GM18858 (cell line): ENCODE data around the gene AQP3.
"Not testable (repeated sequence)": the region's sequence is repeated elsewhere in the genome, so short reads cannot be mapped to it uniquely, and the experiment has no call there.

Source experiments
- ATAC-seq: cut with Tn5 transposase; IDR thresholded peaks from one replicate; pipeline ENCODE4 v1.9.1; 2021; ENCODE audit not compliant: unreplicated experiment

Gene AQP3

GRCh38 chr9:33418090-33418489 is 29.3 kb downstream of the AQP3 start:
- no peak for ATAC-seq

- ATAC-seq = no peak
Observed at GRCh38 chr9:33416996-33417395, 30.4 kb downstream of the AQP3 start.

GRCh38 chr9:33415501-33416038 is 31.8 kb downstream of the AQP3 start:
- peak; percentile 51 for ATAC-seq

- ATAC-seq = no peak
Observed at GRCh38 chr9:33414889-33415500, 32.4 kb downstream of the AQP3 start.

GRCh38 chr9:33414268-33414667 is 33.1 kb downstream of the AQP3 start:
- ATAC-seq = no peak

GRCh38 chr9:33408087-33408486 is 39.3 kb downstream of the AQP3 start:
- ATAC-seq = no peak

GRCh38 chr9:33407061-33407460 is 40.3 kb downstream of the AQP3 start:
- ATAC-seq = no peak

- no peak for ATAC-seq
Observed at GRCh38 chr9:33404788-33405362, 42.5 kb downstream of the AQP3 start.

GRCh38 chr9:33403941-33404787 is 43.2 kb downstream of the AQP3 start:
- ATAC-seq = no peak

GRCh38 chr9:33402371-33402770 is 45.0 kb downstream of the AQP3 start, which contains the start of gene AQP7:
Gene AQP7 (minus strand): TSS chr9:33402568. CDS start chr9:33401262, 1,306 bp downstream.
- not testable (repeated sequence) for ATAC-seq

- not testable (repeated sequence) for ATAC-seq
Observed at GRCh38 chr9:33401809-33402208, 45.6 kb downstream of the AQP3 start.

- ATAC-seq = not testable (repeated sequence)
Observed at GRCh38 chr9:33399047-33399446, 48.3 kb downstream of the AQP3 start.

GRCh38 chr9:33397801-33398200 is 49.6 kb downstream of the AQP3 start:
- ATAC-seq = not testable (repeated sequence)

GRCh38 chr9:33395159-33395879 is 52.1 kb downstream of the AQP3 start:
- not testable (repeated sequence) for ATAC-seq

- not testable (repeated sequence) for ATAC-seq
Observed at GRCh38 chr9:33393986-33394385, 53.4 kb downstream of the AQP3 start.

GRCh38 chr9:33393581-33393980 is 53.8 kb downstream of the AQP3 start:
- no peak for ATAC-seq

- not testable (repeated sequence) for ATAC-seq
Observed at GRCh38 chr9:33392591-33393021, 54.8 kb downstream of the AQP3 start.
